Middle frontal gyrus (tissue), 1 donor: ENCODE data around the gene PIGT.

Experiments
- DNase-seq: peaks from one replicate; pipeline ENCODE4 v3.0.0-alpha.2; 2015; ENCODE audit warnings: low spot score; ENCODE audit errors: extremely low spot score

PIGT gene

DNA sequence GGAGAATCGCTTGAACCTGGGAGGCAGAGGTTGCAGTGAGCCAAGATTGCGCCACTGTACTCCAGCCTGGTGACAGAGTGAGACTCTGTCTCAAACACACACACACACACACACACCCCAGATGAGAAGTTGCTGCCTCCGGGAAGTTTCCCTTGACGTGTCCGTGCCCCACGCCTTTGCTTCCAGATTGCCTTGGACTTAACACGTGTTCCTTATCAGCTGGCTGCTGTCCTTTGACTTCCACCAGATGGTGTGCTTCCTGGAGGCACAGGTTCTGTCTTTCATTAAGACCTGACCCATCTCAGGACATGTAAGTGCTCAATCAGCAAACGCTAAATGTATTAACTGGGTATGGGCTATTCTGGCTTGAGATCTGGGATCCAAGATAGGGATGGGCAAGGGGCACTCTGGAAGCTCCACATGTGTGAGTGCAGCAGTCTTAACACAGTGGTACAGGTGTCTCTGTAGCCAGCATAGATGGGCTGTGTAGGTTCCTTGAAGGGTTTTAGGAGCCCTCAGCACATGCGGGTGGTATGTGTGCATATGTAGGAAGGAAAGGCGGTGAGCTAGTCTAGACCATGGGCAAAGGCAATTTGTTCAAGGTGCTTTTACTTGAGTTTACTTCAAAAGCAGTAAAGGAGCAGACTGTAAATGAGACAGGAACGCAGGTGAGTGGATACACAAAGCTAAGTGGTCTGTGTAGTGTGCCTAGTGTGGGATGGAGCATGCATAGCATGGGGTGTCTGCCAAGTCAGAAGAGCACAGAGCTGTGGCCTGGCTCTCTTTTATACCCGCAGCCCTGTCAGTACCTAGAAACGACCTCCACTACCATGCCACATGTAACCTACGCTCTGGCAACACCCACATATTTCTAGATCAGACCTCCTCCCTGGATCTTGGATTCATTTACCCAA lies 11.6 kb downstream of the PIGT start:
- no peak for DNase-seq

GRCh38 chr20:45429618-45430017 lies 13.7 kb downstream of the PIGT start:
- DNase-seq, result peak; percentile 49

DNA sequence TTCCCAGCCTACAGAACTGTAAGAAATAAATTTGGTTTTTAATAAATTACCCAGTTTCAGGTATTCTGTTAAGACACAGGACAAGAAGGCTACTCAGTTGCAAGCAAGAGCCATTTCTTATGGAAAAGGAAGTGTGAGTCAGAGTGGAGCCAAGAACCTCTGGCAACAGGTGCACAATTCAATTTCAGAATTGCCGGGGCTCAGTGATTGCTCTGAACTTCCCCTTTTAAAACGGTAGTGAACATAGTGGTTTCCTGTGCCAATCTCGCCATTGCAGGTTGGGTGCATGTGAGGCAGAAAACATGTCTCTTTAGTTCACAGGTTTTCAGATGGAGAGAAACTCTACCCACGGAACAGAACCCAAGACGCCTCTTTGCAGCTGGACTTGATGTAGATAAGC lies 16.4 kb downstream of the PIGT start:
- DNase-seq, result no peak

GRCh38 chr20:45433316-45433715 lies 17.4 kb downstream of the PIGT start:
- DNase-seq, result peak; percentile 83

GRCh38 chr20:45433976-45434375 lies 18.0 kb downstream of the PIGT start:
- no peak for DNase-seq

GRCh38 chr20:45436732-45437485 lies 21.0 kb downstream of the PIGT start:
- peak; percentile 86 for DNase-seq

GRCh38 chr20:45440424-45440823 lies 24.5 kb downstream of the PIGT start:
- no peak for DNase-seq

- DNase-seq, result no peak
Measured at GRCh38 chr20:45440891-45441685, 25.1 kb downstream of the PIGT start.

- DNase-seq, result no peak
Measured at GRCh38 chr20:45441746-45442145, 25.8 kb downstream of the PIGT start.

DNA sequence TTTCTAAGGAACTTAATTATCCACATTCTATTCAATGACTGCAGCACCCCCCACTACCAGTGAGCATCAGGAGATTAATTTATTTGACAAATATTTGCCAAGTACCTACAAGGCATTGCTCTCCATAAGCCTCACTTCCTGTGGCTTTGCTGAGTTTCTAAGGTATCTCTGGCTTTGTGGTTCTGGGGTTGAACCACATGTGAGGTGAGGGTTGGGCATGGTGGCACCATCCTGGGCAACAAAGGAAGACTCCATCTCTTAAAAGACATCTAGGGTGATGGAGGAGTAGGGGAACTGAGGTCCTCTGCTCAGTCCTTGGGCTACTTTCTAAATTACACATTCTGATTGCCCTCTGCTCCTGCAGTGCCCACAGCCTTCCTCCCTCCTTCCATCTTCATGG lies 28.1 kb downstream of the PIGT start:
- DNase-seq, result no peak

DNA sequence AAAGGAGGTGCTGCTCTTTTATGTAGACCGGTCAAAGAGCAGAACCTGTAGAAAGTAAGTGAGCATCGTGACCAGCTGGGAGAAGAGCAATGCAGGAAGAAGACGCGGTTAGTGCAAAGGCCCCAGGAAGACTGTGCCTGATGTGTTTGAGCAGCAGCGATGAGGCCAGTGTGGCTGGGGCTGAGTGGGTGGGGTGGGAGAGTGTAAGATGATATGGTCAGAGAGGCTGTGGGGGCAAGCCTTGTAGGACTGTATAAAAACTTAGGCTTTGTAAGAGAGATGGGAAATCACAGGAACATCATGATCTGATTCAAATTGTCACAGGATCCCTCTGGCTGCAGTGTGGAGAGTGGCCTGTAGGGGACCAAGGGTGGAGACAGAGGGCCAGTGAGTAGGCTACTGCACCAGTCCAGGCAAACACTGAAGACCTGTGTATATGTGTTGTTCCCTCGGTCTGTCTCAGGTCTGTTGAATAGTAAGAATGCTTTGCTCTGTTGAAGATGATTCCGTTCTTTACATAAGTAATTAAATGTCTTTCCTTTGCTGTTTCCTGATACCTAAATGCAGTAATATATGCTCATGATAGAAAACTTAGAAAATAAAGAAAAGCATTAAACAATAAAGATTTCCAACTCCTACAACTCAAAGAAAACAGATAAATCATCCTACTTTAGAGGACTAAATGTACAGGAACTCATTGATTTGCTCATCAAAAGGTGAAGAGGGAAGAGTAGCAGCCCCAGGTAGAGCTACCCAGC lies 30.0 kb downstream of the PIGT start:
- DNase-seq, result no peak

- no peak for DNase-seq
Measured at GRCh38 chr20:45448270-45448669, 32.3 kb downstream of the PIGT start.

- DNase-seq, result no peak
Measured at GRCh38 chr20:45449528-45449927, 33.6 kb downstream of the PIGT start.

DNA sequence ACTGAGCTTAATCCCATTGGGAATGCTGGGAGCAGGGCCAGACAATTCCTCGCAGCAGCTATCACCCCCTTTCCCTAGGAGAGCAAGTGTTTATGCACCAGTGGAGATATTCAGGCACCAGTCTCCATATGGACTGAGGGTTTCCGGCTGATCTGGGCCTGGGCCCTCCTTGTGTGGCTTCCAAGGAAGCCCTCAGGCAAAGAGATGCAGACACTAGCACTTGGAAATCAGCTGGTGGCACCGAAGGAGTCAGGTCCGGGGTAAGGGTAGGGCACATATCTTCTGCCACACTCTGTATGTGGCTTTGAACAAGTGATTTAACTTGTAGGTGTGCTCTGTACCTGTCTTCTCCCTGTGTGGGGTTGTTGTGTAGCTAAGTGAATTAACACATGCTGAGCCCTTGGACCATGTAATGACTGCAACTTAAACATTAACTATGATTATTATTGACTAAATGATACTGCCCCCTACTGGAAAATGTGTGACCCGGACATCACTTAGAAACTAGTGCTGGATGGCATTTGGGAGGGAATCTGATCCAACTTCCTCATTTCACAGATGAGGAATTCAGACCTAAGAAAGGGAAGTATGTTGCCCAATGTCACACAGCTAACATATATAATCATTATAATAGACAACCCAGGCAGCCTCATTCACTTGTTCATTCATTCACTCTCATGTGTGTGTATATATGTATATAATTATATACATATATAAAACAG lies 34.3 kb downstream of the PIGT start:
- DNase-seq, result no peak

DNA sequence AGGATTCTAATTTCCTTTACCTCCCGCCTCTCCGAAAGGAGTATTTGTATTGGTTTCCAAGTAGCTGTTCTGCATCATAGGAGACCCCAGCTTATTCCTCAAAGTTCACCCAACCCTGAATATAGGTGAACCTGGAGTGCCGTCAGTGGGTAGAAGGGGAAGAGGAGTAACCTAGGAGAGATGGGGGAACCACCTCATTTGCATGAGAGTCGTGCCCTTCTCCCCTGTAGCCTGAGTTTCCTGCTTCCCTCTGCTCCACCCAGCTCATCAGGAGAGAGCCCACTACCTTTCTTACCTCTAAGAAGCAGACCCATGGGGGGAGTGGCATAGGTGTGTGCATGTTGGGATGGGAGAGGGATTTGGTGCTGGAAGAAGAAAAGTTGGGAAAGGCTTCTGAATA lies 36.3 kb downstream of the PIGT start:
- DNase-seq, result no peak

GRCh38 chr20:45452772-45453691 lies 37.1 kb downstream of the PIGT start:
- no peak for DNase-seq

- no peak for DNase-seq
Measured at GRCh38 chr20:45456632-45457031, 40.7 kb downstream of the PIGT start.

- no peak for DNase-seq
Measured at GRCh38 chr20:45459606-45460005, 43.7 kb downstream of the PIGT start.

DNA sequence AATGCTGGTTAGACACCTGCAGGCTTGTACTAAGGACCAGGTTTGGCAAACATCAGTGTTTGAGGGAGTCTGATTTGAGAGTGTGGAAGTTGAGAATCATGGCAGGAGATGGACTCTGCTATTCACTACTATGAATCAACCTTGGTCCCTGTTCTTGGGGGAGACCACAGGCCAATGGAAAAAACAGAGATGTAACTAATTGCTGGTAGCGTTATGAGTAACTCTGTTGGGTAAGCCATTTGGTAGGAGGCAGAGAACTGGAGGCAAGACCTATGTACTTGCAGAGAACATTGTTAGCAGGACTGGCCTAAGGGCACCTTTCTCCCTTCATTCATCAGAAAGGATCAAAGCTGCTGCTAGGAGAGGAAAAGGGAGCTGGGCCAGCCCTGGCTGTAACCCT lies 45.3 kb downstream of the PIGT start:
- DNase-seq, result no peak
